GM12878 (cell line): Measurements from ENCODE around the gene IRF9. TPM values are rescaled to one million over a fixed set of nuclear protein-coding genes. Genes with fewer than 3 reads are reported as not detected.
A peak's percentile ranks its signal among the peaks of the same experiment; 100 is the strongest.

Experiments
- BACH1 ChIP-seq: fragments of 450-650 bp; IDR thresholded peaks from 2 replicates; pipeline ENCODE4 v1.6.1; 2017; ENCODE audit warnings: mild to moderate bottlenecking, borderline replicate concordance
- BMI1 ChIP-seq: fragments of 450-650 bp; IDR thresholded peaks from 2 replicates; pipeline ENCODE4 v1.6.1; 2016; ENCODE audit warnings: mild to moderate bottlenecking, moderate library complexity, borderline replicate concordance
- CBX5 ChIP-seq: sonication (generic); IDR thresholded peaks from 2 replicates; pipeline ENCODE4 v1.6.1; 2016; ENCODE audit warnings: low read depth, moderate library complexity, mild to moderate bottlenecking, inconsistent platforms
- CREB1 ChIP-seq: IDR thresholded peaks from 2 replicates; pipeline ENCODE4 v1.6.1; 2012; ENCODE audit warnings: low read depth, mild to moderate bottlenecking, inconsistent platforms
- CUX1 ChIP-seq: IDR thresholded peaks from 2 replicates; pipeline ENCODE4 v1.6.1; 2012; ENCODE audit warnings: improper control_type of control experiment, low read depth, low read length; ENCODE audit not compliant: insufficient replicate concordance
- E2F4 ChIP-seq: IDR thresholded peaks from 2 replicates; pipeline ENCODE4 v1.6.1; 2012; ENCODE audit warnings: low read depth, low read length, improper control_type of control experiment
- FOS ChIP-seq: IDR thresholded peaks from 3 replicates; pipeline ENCODE4 v1.6.1; 2011; ENCODE audit warnings: borderline replicate concordance; ENCODE audit not compliant: insufficient read length; ENCODE audit errors: extremely low read depth
- GATAD2B ChIP-seq: fragments of 450-650 bp; conservative IDR thresholded peaks from 2 replicates; pipeline ENCODE4 v1.6.1; 2017; ENCODE audit warnings: low read depth, mild to moderate bottlenecking, moderate library complexity
- MEF2A ChIP-seq: IDR thresholded peaks from 2 replicates; pipeline ENCODE4 v1.6.1; 2011; ENCODE audit warnings: low read depth, mild to moderate bottlenecking, low read length, moderate library complexity; ENCODE audit not compliant: insufficient read depth
- MXI1 ChIP-seq: fragments of 150-350 bp; IDR thresholded peaks from 2 replicates; pipeline ENCODE4 v1.6.1; 2011; ENCODE audit warnings: low read depth, mild to moderate bottlenecking, inconsistent platforms, low read length, improper control_type of control experiment
- NFIC ChIP-seq: IDR thresholded peaks from 2 replicates; pipeline ENCODE4 v1.6.1; 2012; ENCODE audit warnings: low read depth, mild to moderate bottlenecking, inconsistent platforms, low read length, moderate library complexity
- NRF1 ChIP-seq: conservative IDR thresholded peaks from 2 replicates; pipeline ENCODE4 v1.6.1; 2011; ENCODE audit warnings: mild to moderate bottlenecking, low read depth, low read length, improper control_type of control experiment
- RAD21 ChIP-seq: IDR thresholded peaks from 2 replicates; pipeline ENCODE4 v1.6.1; 2011; ENCODE audit warnings: mild to moderate bottlenecking, low read depth, low read length, moderate library complexity; ENCODE audit not compliant: insufficient read depth
- RCOR1 ChIP-seq: conservative IDR thresholded peaks from 2 replicates; pipeline ENCODE4 v1.6.1; 2012; ENCODE audit warnings: low read depth, low read length, improper control_type of control experiment
- RFX5 ChIP-seq: IDR thresholded peaks from 2 replicates; pipeline ENCODE4 v1.6.1; 2011; ENCODE audit warnings: low read depth, low read length, improper control_type of control experiment
- TAF1 ChIP-seq: IDR thresholded peaks from 2 replicates; pipeline ENCODE4 v1.6.1; 2011; ENCODE audit warnings: mild to moderate bottlenecking, low read depth, low read length, borderline replicate concordance
- TCF3 ChIP-seq: IDR thresholded peaks from 2 replicates; pipeline ENCODE4 v1.6.1; 2012; ENCODE audit warnings: low read depth, mild to moderate bottlenecking, low read length, borderline replicate concordance; ENCODE audit not compliant: insufficient read depth
- ZNF217 ChIP-seq: fragments of 450-650 bp; IDR thresholded peaks from 2 replicates; pipeline ENCODE4 v1.6.1; 2017; ENCODE audit warnings: antibody characterized with exemption, mild to moderate bottlenecking
- ZNF622 ChIP-seq: fragments of 450-650 bp; IDR thresholded peaks from 2 replicates; pipeline ENCODE4 v1.6.1; 2017; ENCODE audit warnings: mild to moderate bottlenecking, inconsistent platforms
- ZZZ3 ChIP-seq: IDR thresholded peaks from 2 replicates; pipeline ENCODE4 v1.6.1; 2011; ENCODE audit warnings: low read depth; ENCODE audit not compliant: control insufficient read depth, insufficient read length
- polyA plus RNA-seq, 11 experiments: library from polyadenylated mRNA; depleted of rRNA in 4 of 11; unstranded in 6 of 11; stranded (reverse) in 5 of 11; fragments of >200 nt; fragmentation: Nextera tagmentation in 4 of 11; fragmentation: Illumina TruSeq in 1 of 11; extraction: Ambion mirVana in 4 of 11; extraction: Trizol in 1 of 11; gene quantifications; 1 replicate in 1 of 11; 2 replicates in 10 of 11; pipeline versions ENCODE4 v1.2.1 to v1.2.3, GENCODE V29; 2011 to 2016; ENCODE audit warnings: inconsistent platforms in 2 of 11, missing spikeins in 2 of 11, low read depth in 1 of 11
- total RNA-seq, 4 experiments: library from RNA; depleted of rRNA in 3 of 4; stranded (reverse); fragments of >200 nt in 3 of 4; fragmentation: Illumina TruSeq in 1 of 4; extraction: Trizol in 1 of 4; gene quantifications; 2 replicates each; pipeline versions ENCODE4 v1.2.1 to v1.2.3, GENCODE V29; 2013 to 2021
- TF ChIP-seq, protein P1 (sequence below): fragments of 450-650 bp; conservative IDR thresholded peaks from 2 replicates; pipeline ENCODE4 v1.6.1; 2017; ENCODE audit warnings: mild to moderate bottlenecking, moderate library complexity

The IRF9 gene
- total and polyA plus RNA-seq, 10 of the 15 experiments (the other 5 are each of a cell fraction or from before 2014, with no cell fraction given), result 47.6 to 234 (median 148) TPM

DNA sequence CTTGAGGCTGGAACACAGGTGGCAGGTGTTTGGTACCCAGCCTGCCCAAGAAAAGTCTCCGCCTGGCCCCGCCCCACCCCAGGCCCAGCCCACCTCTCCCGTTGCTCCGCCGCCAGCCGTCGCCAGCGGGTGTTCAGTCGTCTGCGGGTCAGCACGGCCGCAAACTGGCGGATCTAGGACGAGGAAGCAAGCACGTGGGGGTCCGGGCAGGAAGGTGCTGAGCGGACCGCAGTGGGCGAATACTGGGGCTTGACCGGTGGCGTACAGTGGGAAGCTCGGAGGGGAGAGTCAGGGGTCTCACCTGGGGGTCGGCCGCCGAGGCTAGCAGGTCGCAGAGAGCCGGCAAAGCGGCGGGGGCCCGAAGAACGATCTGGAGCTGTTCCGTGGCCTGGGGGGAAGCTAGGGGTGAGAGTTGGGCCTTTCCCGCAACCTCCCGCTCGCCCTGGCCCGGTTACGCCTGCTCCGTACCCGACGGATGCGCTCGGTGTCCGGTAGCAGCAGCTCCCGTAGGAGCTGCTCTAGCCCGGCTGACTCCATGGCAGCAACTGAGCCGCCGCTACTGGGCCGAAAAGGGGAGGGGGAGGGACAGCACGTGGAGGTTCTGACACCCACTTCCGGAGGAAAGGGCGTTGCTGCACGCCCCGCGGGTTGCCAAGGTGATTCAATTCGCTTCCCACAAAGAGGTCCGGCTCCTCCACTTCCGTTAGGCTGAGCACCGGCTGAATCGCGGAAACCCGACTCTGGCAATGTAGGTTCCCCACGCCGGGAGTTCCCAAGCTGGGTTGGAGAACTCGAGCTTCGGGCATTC lies 27.4 kb downstream of the IRF9 start, which contains the start of gene IPO4 (continued):
- TF ChIP-seq CUX1, result no peak
- TF ChIP-seq RFX5, result peak; percentile 58; the same call in 1 of the 2 replicates
- TF ChIP-seq CBX5, result 0 out of 2 replicates have a peak, but pooled peaks have one; percentile 85
- no peak for TF ChIP-seq FOS
- TF ChIP-seq E2F4, result no peak; the same call in 1 of the 2 replicates
- peak; percentile 94 for TF ChIP-seq RCOR1
- peak; percentile 88 for TF ChIP-seq CREB1
- no peak for TF ChIP-seq NFIC
- no peak for TF ChIP-seq RAD21
- peak; percentile 97 for TF ChIP-seq BMI1
- peak; percentile 100 for TF ChIP-seq MXI1
- TF ChIP-seq, protein P1, sequence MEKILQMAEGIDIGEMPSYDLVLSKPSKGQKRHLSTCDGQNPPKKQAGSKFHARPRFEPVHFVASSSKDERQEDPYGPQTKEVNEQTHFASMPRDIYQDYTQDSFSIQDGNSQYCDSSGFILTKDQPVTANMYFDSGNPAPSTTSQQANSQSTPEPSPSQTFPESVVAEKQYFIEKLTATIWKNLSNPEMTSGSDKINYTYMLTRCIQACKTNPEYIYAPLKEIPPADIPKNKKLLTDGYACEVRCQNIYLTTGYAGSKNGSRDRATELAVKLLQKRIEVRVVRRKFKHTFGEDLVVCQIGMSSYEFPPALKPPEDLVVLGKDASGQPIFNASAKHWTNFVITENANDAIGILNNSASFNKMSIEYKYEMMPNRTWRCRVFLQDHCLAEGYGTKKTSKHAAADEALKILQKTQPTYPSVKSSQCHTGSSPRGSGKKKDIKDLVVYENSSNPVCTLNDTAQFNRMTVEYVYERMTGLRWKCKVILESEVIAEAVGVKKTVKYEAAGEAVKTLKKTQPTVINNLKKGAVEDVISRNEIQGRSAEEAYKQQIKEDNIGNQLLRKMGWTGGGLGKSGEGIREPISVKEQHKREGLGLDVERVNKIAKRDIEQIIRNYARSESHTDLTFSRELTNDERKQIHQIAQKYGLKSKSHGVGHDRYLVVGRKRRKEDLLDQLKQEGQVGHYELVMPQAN, result peak; percentile 99
- TF ChIP-seq MEF2A, result peak; percentile 79
- TF ChIP-seq TAF1, result peak; percentile 90
- TF ChIP-seq NRF1, result no peak
- TF ChIP-seq TCF3, result peak; percentile 77
- TF ChIP-seq BACH1, result peak; percentile 51; the same call in 1 of the 2 replicates
- TF ChIP-seq GATAD2B, result 0 out of 2 replicates have a peak, but pooled peaks have one; percentile 59
- TF ChIP-seq ZNF622, result no peak
- no peak for TF ChIP-seq ZNF217
- peak; percentile 85 for TF ChIP-seq ZZZ3
